ENCODE measurements around the gene PLCG2. TPM values are rescaled to one million over a fixed set of nuclear protein-coding genes. Genes with fewer than 3 reads are reported as not detected.
"Not testable (repeated sequence)": the region's sequence is repeated elsewhere in the genome, so short reads cannot be mapped to it uniquely, and the experiment has no call there.

PLCG2 gene
- total RNA-seq, 6 experiments from 2014 or later = 11.1 to 23.1 (median 17.7) TPM

DNA sequence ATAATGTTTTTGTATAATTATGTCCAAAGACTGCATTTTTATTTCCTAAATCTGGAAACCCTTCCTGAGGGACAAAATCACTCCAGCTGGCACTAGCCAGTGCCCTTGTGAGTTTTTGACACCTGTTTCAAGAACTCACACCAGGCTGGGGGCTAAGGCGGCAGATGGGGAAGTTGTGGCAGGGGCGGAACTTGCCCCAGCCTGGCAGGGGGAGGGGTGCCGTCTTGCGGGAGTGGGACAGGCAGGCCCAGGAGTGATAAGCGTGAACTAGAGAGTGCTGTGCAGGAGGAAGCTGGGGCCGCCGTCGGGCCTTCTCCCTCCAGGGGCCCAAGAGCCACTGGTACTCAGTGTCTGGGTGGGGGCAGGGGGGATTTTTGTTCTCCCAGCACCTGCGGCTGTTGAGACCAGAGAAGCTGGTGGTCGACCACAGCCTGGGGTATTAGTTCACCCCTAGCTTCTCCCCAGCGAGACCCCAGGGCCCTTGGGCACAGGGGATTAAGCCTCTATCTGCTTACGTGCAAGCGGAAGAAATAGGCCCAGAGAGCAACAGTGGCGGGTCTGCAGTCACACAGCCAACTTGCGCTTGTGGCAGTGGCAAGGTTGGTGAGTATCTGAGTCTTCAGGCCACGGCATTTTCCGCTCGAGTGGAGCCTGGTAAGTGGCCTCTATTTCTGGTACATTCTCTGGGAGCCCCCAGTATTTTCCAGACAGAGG lies 40.2 kb upstream of the PLCG2 start:
- ATAC-seq (peak; percentile 24 to 63 (median 53)), DNase-seq (peak; percentile 68 to 84 (median 74))
- H3K9me3 ChIP-seq = no peaks in the 10 kb centered on the region
- no peak overlapping the region for H3K4me3 ChIP-seq
- H3K27ac ChIP-seq = no peak overlapping the region
- no peaks in the 10 kb centered on the region for H3K27me3 ChIP-seq
- H3K4me1 ChIP-seq = peaks cover 0 to 10% (median 0%) of the 10 kb centered on the region in 4 donors
- no peaks in the 10 kb centered on the region for H3K36me3 ChIP-seq
- 68% methylated on average over 10 of the region's 18 CpGs for WGBS (ENCODE audit: insufficient coverage, low coverage, low lambda C conversion rate, missing lambda C conversion rate)
- TF ChIP-seq, protein P1, sequence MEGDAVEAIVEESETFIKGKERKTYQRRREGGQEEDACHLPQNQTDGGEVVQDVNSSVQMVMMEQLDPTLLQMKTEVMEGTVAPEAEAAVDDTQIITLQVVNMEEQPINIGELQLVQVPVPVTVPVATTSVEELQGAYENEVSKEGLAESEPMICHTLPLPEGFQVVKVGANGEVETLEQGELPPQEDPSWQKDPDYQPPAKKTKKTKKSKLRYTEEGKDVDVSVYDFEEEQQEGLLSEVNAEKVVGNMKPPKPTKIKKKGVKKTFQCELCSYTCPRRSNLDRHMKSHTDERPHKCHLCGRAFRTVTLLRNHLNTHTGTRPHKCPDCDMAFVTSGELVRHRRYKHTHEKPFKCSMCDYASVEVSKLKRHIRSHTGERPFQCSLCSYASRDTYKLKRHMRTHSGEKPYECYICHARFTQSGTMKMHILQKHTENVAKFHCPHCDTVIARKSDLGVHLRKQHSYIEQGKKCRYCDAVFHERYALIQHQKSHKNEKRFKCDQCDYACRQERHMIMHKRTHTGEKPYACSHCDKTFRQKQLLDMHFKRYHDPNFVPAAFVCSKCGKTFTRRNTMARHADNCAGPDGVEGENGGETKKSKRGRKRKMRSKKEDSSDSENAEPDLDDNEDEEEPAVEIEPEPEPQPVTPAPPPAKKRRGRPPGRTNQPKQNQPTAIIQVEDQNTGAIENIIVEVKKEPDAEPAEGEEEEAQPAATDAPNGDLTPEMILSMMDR (IDR thresholded peaks at IDR 0.05) = no peak
- TF ChIP-seq POLR2A (IDR thresholded peaks at IDR 0.05) = no peak
- intact Hi-C loops (cut with DNase I) = no loop called here

- no peak overlapping the region for H3K4me3 ChIP-seq
- H3K4me1 ChIP-seq = peaks cover 0 to 10% (median 0%) of the 10 kb centered on the region in 4 donors
- no peaks in the 10 kb centered on the region for H3K36me3 ChIP-seq
- intact Hi-C loops (cut with DNase I) = no loop called here
- ATAC-seq (no peak), DNase-seq (no peak)
- TF ChIP-seq POLR2A (IDR thresholded peaks at IDR 0.05) = no peak
- TF ChIP-seq, protein P1 (IDR thresholded peaks at IDR 0.05) = no peak
- 67% methylated on average over 7 of the region's 8 CpGs for WGBS (ENCODE audit: insufficient coverage, low coverage, low lambda C conversion rate, missing lambda C conversion rate)
- no peak overlapping the region for H3K27ac ChIP-seq
- H3K9me3 ChIP-seq = no peaks in the 10 kb centered on the region
- no peaks in the 10 kb centered on the region for H3K27me3 ChIP-seq
These were observed 39.6 kb upstream of the PLCG2 start for GRCh38 chr16:81739503-81739902.

- ATAC-seq = no peak
These were observed 38.9 kb upstream of the PLCG2 start for GRCh38 chr16:81740169-81740568.

DNA sequence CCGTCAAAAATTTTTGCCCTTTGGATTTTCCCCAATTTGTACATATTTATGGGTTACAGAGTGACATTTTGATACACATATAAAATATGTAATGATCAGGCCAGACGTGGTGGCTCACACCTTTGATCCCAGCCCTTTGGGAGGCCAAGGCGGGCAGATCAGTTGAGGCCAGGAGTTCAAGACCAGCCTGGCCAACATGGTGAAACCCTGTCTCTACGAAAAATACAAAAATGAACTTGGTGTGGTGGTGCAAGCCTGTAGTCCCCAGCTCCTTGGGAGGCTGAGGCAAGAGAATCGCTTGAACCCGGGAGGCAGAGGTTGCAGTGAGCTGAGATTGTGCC lies 37.7 kb upstream of the PLCG2 start:
- H3K4me3 ChIP-seq; H3K9me3 ChIP-seq; intact Hi-C loops (cut with DNase I); ATAC-seq; H3K27ac ChIP-seq; H3K36me3 ChIP-seq; H3K27me3 ChIP-seq; DNase-seq: not testable (repeated sequence)
- H3K4me1 ChIP-seq = peaks cover 0 to 14% (median 0%) of the 10 kb centered on the region in 4 donors
- WGBS (ENCODE audit: insufficient coverage, low coverage, low lambda C conversion rate, missing lambda C conversion rate) = 72% methylated on average over 6 of the region's 6 CpGs

More at GRCh38 chr16:81740169-81740568, 38.9 kb upstream of the PLCG2 start:
- Histone ChIP-seq H3K27ac (no peak overlapping the region), H3K4me3 (no peak overlapping the region), H3K9me3 (no peaks in the 10 kb centered on the region), H3K27me3 (no peaks in the 10 kb centered on the region), H3K36me3 (no peaks in the 10 kb centered on the region), H3K4me1 (peaks cover 0 to 10% (median 0%) of the 10 kb centered on the region in 4 donors)
- DNase-seq = no peak
- intact Hi-C loops (cut with DNase I) = no loop called here
- TF ChIP-seq, protein P1 (IDR thresholded peaks at IDR 0.05) = no peak
- TF ChIP-seq POLR2A (IDR thresholded peaks at IDR 0.05) = no peak
- 62% methylated on average over 3 of the region's 8 CpGs for WGBS (ENCODE audit: insufficient coverage, low coverage, low lambda C conversion rate, missing lambda C conversion rate)

- Histone ChIP-seq H3K27me3 (no peaks in the 10 kb centered on the region), H3K36me3 (no peaks in the 10 kb centered on the region), H3K27ac (no peak overlapping the region), H3K4me3 (no peak overlapping the region), H3K9me3 (no peaks in the 10 kb centered on the region), H3K4me1 (peaks cover 0 to 4% (median 0%) of the 10 kb centered on the region in 4 donors)
- no peak for ATAC-seq
- intact Hi-C loops (cut with DNase I) = no loop called here
- no peak for DNase-seq
- no peak for TF ChIP-seq POLR2A (IDR thresholded peaks at IDR 0.05)
- TF ChIP-seq, protein P1 (IDR thresholded peaks at IDR 0.05) = no peak
- 31% methylated on average over 3 of the region's 4 CpGs for WGBS (ENCODE audit: insufficient coverage, low coverage, low lambda C conversion rate, missing lambda C conversion rate)
These were observed 34.7 kb upstream of the PLCG2 start for GRCh38 chr16:81744385-81744784.
